Stomach (tissue), 9 donors: ENCODE results near the gene MED8. TPM values are rescaled to one million over a fixed set of nuclear protein-coding genes. Genes with fewer than 3 reads are reported as not detected.

Experiments
- DNase-seq, 2 donors: peaks; one replicate each; pipeline versions ENCODE4 v3.0.0 to v3.0.0-alpha.2; 2013 to 2019
- H3K27ac ChIP-seq, 5 donors: fragments of 200-600 bp in 4 of 5; sonication (generic) in 4 of 5; one replicate each; pipeline ENCODE4 v1.5.1; 2013 to 2019; ENCODE audit warnings: mild to moderate bottlenecking in 1 of 5, moderate library complexity in 1 of 5
- H3K27me3 ChIP-seq, 3 donors: fragments of 200-600 bp; sonication (generic); one replicate each; pipeline ENCODE4 v1.5.1; 2017 to 2019; ENCODE audit warnings: mixed run types in 1 of 3
- H3K36me3 ChIP-seq, 4 donors: fragments of 200-600 bp; sonication (generic); 1 replicate in 3 of 4; 2 replicates in 1 of 4; pipeline ENCODE4 v1.5.1; 2016 to 2019
- H3K4me1 ChIP-seq, 4 donors: fragments of 200-600 bp; sonication (generic); one replicate each; pipeline ENCODE4 v1.5.1; 2016 to 2019
- H3K4me3 ChIP-seq, 4 donors: fragments of 200-600 bp; sonication (generic) in 3 of 4; one replicate each; pipeline ENCODE4 v1.5.1; 2016 to 2019; ENCODE audit warnings: mild to moderate bottlenecking in 1 of 4
- H3K9me3 ChIP-seq, 4 donors: fragments of 200-600 bp; sonication (generic); one replicate each; pipeline ENCODE4 v1.5.1; 2016 to 2019
- CTCF ChIP-seq, 7 experiments: fragments of 450-650 bp in 4 of 7; fragments of 200-600 bp in 3 of 7; sonication (generic) in 3 of 7; IDR thresholded peaks; one replicate each; pipeline ENCODE4 v1.5.1; 2016 to 2019; ENCODE audit warnings: antibody characterized with exemption in 7 of 7, control low read depth in 2 of 7, mild to moderate bottlenecking in 1 of 7
- EP300 ChIP-seq: sonication (generic); formaldehyde crosslinking; IDR thresholded peaks from one replicate; pipeline ENCODE4 v1.6.1; 2017; ENCODE audit warnings: antibody characterized with exemption
- POLR2A ChIP-seq, 4 donors: fragments of 450-650 bp; IDR thresholded peaks; one replicate each; pipeline ENCODE4 v1.6.1; 2016; ENCODE audit warnings: antibody characterized with exemption in 4 of 4, control low read depth in 2 of 4, mild to moderate bottlenecking in 1 of 4, moderate library complexity in 1 of 4
- POLR2AphosphoS5 ChIP-seq, 3 donors: sonication (generic); formaldehyde crosslinking; IDR thresholded peaks; one replicate each; pipeline ENCODE4 v1.6.1; 2016; ENCODE audit warnings: antibody characterized with exemption in 3 of 3
- WGBS, 5 donors: extraction: QIAGEN DNeasy Blood & Tissue Kit in 3 of 5; methylation state at CpG; one replicate each; pipeline versions ENCODE4 v1.1.5 to v1.1.7; 2013 to 2018; 5-methylcytosine and 5-hydroxymethylcytosine counted together
- intact Hi-C: fragments of 100-400 bp; cut with DNase I; formaldehyde crosslinking; loops from one replicate; pipeline ENCODE4 v1.15.1; 2023; ENCODE audit warnings: low total_unique reads
- polyA plus RNA-seq, 3 donors: library from polyadenylated mRNA; stranded (reverse); fragments of 200-250 nt; gene quantifications; one replicate each; pipeline ENCODE4 v1.2.3, GENCODE V29; 2013
- total RNA-seq, 5 donors: library from RNA; depleted of rRNA; stranded (reverse); fragments of >200 nt; gene quantifications; one replicate each; pipeline versions ENCODE4 v1.1.0 to v1.2.3, GENCODE V29; 2014 to 2016
- donor health status: healthy with polysubstance abuse.
- donor health status: Bipolar disorder and iron deficiency.
- donor health status: healthy.

Gene MED8
- total and polyA plus RNA-seq, 8 donors = 5.8 to 52.2 (median 30.1) TPM

- H3K27ac ChIP-seq = peak within 1 kb of the TSS; percentile 85 to 98 (median 91)
- no peaks in the 10 kb centered on the region for H3K27me3 ChIP-seq
- H3K4me1 ChIP-seq = peaks cover 6 to 49% (median 23%) of the 10 kb centered on the region in 4 donors
- peaks cover 24 to 42% (median 37%) of the 10 kb centered on the region in 4 donors for H3K36me3 ChIP-seq
- DNase-seq = peak; percentile 99 to 100
- WGBS, 5 donors = 1 to 4% (median 2%) methylated on average over 19 to 59 of the region's 59 CpGs
- no peaks in the 10 kb centered on the region for H3K9me3 ChIP-seq
- TF ChIP-seq CTCF (IDR thresholded peaks at IDR 0.05) = no peak
- TF ChIP-seq POLR2AphosphoS5 (IDR thresholded peaks at IDR 0.05) = peak; percentile 3 to 74 (median 63)
- TF ChIP-seq EP300 = no peak
- intact Hi-C loops = no loop called here
- H3K4me3 ChIP-seq = peak within 1 kb of the TSS; percentile 56 to 70 (median 64)
These were observed 30.6 kb downstream of the MED8 start, which contains the start of gene CDC20 for GRCh38 chr1:43358746-43359693. Gene CDC20, plus strand, starts transcription at chr1:43358981. Its CDS starts 235 bp downstream, at chr1:43359216.

- intact Hi-C loops = no loop called here
- H3K27me3 ChIP-seq = no peaks in the 10 kb centered on the region
- DNase-seq = peak in 1 of 2 donors; percentile 71
- peak overlapping the region; percentile 85 to 98 (median 91) for H3K27ac ChIP-seq
- H3K4me3 ChIP-seq = peak overlapping the region; percentile 56 to 70 (median 64)
- peaks cover 17 to 34% (median 29%) of the 10 kb centered on the region in 4 donors for H3K36me3 ChIP-seq
- 0 to 1% (median 0%) methylated on average over 15 to 33 of the region's 33 CpGs for WGBS, 5 donors
- no peak for TF ChIP-seq POLR2A (IDR thresholded peaks at IDR 0.05)
- peak in 1 of 3 donors; percentile 46 for TF ChIP-seq POLR2AphosphoS5 (IDR thresholded peaks at IDR 0.05)
- TF ChIP-seq EP300 = no peak
- peak in 1 of 7 experiments; percentile 27 for TF ChIP-seq CTCF (IDR thresholded peaks at IDR 0.05)
- H3K4me1 ChIP-seq = peaks cover 6 to 41% (median 23%) of the 10 kb centered on the region in 4 donors
- H3K9me3 ChIP-seq = no peaks in the 10 kb centered on the region
These were observed 31.4 kb downstream of the MED8 start for GRCh38 chr1:43358121-43358745.

GRCh38 chr1:43357251-43357650 lies 32.3 kb downstream of the MED8 start:
- no peak for DNase-seq
- Histone ChIP-seq H3K4me1 (peaks cover 6 to 35% (median 23%) of the 10 kb centered on the region in 4 donors), H3K27me3 (no peaks in the 10 kb centered on the region), H3K4me3 (no peak overlapping the region), H3K27ac (peak overlapping the region in 1 of 5 donors; percentile 98), H3K36me3 (peaks cover 7 to 24% (median 19%) of the 10 kb centered on the region in 4 donors), H3K9me3 (no peaks in the 10 kb centered on the region)
- TF ChIP-seq POLR2A (IDR thresholded peaks at IDR 0.05) = no peak
- no peak for TF ChIP-seq CTCF (IDR thresholded peaks at IDR 0.05)
- TF ChIP-seq EP300 = no peak
- no peak for TF ChIP-seq POLR2AphosphoS5 (IDR thresholded peaks at IDR 0.05)
- WGBS, 5 donors = 75 to 86% (median 79%) methylated on average over 4 of the region's 4 CpGs
- intact Hi-C loops = no loop called here

GRCh38 chr1:43354936-43355335 lies 34.7 kb downstream of the MED8 start:
- Histone ChIP-seq H3K27ac (no peak overlapping the region), H3K36me3 (peaks cover 0 to 1% (median 0%) of the 10 kb centered on the region in 4 donors), H3K4me3 (no peak overlapping the region), H3K9me3 (no peaks in the 10 kb centered on the region), H3K27me3 (no peaks in the 10 kb centered on the region), H3K4me1 (peaks cover 7 to 29% (median 24%) of the 10 kb centered on the region in 4 donors)
- intact Hi-C loops = no loop called here
- WGBS, 5 donors = 85 to 100% (median 100%) methylated on average over 2 of the region's 2 CpGs
- TF ChIP-seq CTCF (IDR thresholded peaks at IDR 0.05) = no peak
- TF ChIP-seq EP300 = no peak
- TF ChIP-seq POLR2A (IDR thresholded peaks at IDR 0.05) = no peak
- no peak for TF ChIP-seq POLR2AphosphoS5 (IDR thresholded peaks at IDR 0.05)
- no peak for DNase-seq
